GM20000 (cell line): ENCODE data around the gene ZNF384.

Experiments used
- DNase-seq: peaks from one replicate; pipeline ENCODE4 v3.0.0; 2012; ENCODE audit warnings: low spot score
- TF ChIP-seq, protein P1 (sequence below): IDR thresholded peaks from 2 replicates; pipeline ENCODE4 v1.5.1; 2012; ENCODE audit warnings: mild to moderate bottlenecking, control low read depth; ENCODE audit errors: extremely low read depth, missing control alignments

Gene ZNF384

DNA sequence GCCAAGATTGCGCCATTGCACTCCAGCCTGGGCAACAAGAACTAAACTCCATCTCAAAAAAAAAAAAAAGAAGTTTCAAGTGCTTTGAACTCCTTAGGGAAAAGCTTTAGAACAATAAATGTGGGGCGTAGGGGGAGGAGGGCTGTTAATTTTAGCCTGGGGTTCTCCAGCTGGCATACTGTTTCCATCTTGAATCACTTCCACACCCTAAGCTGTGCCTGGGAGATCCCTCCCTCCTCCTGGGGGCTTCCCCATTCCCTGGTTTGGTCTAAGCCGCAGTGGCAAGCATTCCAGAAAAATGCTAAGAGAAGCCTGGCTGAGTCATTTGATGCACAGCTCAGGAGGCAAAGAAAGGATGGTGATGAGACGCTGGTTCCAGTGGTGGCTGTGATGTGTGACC, 2.3 kb upstream of the ZNF384 start:
- TF ChIP-seq, protein P1, sequence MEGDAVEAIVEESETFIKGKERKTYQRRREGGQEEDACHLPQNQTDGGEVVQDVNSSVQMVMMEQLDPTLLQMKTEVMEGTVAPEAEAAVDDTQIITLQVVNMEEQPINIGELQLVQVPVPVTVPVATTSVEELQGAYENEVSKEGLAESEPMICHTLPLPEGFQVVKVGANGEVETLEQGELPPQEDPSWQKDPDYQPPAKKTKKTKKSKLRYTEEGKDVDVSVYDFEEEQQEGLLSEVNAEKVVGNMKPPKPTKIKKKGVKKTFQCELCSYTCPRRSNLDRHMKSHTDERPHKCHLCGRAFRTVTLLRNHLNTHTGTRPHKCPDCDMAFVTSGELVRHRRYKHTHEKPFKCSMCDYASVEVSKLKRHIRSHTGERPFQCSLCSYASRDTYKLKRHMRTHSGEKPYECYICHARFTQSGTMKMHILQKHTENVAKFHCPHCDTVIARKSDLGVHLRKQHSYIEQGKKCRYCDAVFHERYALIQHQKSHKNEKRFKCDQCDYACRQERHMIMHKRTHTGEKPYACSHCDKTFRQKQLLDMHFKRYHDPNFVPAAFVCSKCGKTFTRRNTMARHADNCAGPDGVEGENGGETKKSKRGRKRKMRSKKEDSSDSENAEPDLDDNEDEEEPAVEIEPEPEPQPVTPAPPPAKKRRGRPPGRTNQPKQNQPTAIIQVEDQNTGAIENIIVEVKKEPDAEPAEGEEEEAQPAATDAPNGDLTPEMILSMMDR: no peak
- DNase-seq: no peak

GRCh38 chr12:6688543-6688998, 604 bp downstream of the ZNF384 start:
- no peak for DNase-seq
- TF ChIP-seq, protein P1: no peak

DNA sequence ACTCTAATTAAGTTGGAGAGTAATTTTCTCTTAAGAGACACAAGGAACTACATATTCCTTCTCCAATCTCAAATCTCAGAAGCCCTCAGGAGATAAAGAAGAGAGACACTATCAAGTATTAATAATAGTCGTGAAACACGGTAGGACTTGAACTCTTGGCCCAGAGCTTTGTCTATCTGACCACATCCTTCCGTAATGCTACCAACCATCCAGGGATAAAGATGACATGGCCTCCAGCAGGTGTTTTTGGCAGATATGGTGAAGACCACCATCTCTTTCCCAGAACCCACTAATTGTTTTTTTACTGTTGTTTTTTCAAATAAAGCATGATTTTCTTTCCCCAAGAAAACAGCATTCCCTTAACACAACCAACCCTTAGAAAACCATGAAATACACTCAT, 3.4 kb downstream of the ZNF384 start:
- TF ChIP-seq, protein P1: no peak
- DNase-seq: no peak

GRCh38 chr12:6684609-6685008, 4.6 kb downstream of the ZNF384 start:
- TF ChIP-seq, protein P1: peak; percentile 29
- DNase-seq: peak; percentile 48

DNA sequence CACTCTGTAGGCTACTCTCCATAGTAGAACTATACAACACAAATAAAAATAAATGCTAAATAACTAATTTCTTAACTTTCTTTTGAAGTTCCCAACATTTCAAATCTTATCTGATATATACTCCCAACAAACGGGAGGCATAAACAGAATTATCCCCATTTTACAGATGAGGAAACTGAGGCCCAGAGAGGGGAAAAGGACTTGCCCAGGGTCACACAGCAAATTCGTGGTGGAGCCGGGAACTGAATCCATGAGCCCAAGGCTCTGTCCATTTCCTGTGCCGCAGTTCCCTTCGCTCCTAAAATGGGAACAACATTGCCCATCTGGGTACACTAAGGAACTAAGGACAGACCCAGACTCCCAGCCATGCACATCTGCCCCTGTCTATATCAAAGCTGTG, 12.2 kb downstream of the ZNF384 start:
- no peak for DNase-seq
- TF ChIP-seq, protein P1: no peak

DNA sequence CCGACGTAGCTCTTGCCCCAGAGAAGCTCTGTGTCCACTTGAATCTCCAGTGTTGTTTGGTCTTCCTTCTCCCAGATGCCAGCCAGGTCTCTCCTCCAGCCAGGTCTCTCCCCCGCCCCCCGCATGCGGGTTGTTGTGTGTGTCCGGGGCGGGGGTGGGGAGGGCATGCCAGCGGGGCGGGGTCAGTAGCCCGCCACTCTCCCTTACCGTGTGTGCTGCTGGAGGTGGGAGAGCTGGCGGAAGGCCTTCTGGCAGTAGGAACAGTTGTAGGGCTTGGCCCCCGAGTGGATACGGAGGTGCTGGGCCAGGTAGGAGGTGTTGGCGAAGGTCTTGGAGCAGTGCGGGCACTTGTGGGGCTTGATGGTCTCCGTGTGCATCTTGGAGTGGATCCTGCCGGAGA, 17.0 kb downstream of the ZNF384 start:
- TF ChIP-seq, protein P1: no peak
- no peak for DNase-seq

- TF ChIP-seq, protein P1: peak; percentile 12
- no peak for DNase-seq
Observed at GRCh38 chr12:6667559-6668210, 21.5 kb downstream of the ZNF384 start.
